Suprapubic skin (tissue), 4 donors: ENCODE results near the gene AAR2.

Experiments
- EP300 ChIP-seq: sonication (generic); formaldehyde crosslinking; IDR thresholded peaks from one replicate; pipeline ENCODE4 v1.6.1; 2017; ENCODE audit warnings: antibody characterized with exemption
- POLR2A ChIP-seq, 2 donors: fragments of 450-650 bp; IDR thresholded peaks; one replicate each; pipeline ENCODE4 v1.6.1; 2017; ENCODE audit warnings: antibody characterized with exemption in 2 of 2, mild to moderate bottlenecking in 2 of 2, moderate library complexity in 2 of 2
- POLR2AphosphoS5 ChIP-seq, 3 donors: sonication (generic); formaldehyde crosslinking; IDR thresholded peaks; one replicate each; pipeline ENCODE4 v1.6.1; 2017; ENCODE audit warnings: antibody characterized with exemption in 3 of 3
- TF ChIP-seq, protein P1 (sequence below), 2 donors: fragments of 200-600 bp in 1 of 2; fragments of 450-650 bp in 1 of 2; sonication (generic) in 1 of 2; IDR thresholded peaks; one replicate each; pipeline ENCODE4 v1.5.1; 2016 to 2019; ENCODE audit warnings: antibody characterized with exemption in 2 of 2, mild to moderate bottlenecking in 1 of 2, moderate library complexity in 1 of 2

DNA sequence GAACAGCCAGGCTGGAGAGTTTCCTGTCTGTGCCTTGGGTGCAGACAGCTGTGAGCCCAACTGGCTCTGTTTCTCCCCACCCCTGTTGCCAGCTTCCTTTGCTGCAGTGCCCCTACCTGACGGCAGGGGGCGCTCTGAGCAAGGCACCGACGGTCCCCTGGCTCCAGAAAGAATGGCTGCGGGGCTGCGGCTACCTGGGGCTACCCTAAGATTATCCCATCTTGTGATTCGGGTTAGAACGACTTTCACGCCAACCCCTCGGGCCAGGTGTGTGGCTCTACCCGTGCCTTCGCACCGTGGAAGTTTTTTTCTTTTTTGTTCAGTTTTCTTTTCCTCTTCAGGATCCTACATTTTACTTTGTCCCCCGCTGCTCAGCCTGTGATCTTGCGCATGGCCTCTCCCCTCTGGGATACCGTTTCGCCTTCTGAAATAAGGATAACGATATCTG lies 33.4 kb upstream of the AAR2 start:
- TF ChIP-seq, protein P1, sequence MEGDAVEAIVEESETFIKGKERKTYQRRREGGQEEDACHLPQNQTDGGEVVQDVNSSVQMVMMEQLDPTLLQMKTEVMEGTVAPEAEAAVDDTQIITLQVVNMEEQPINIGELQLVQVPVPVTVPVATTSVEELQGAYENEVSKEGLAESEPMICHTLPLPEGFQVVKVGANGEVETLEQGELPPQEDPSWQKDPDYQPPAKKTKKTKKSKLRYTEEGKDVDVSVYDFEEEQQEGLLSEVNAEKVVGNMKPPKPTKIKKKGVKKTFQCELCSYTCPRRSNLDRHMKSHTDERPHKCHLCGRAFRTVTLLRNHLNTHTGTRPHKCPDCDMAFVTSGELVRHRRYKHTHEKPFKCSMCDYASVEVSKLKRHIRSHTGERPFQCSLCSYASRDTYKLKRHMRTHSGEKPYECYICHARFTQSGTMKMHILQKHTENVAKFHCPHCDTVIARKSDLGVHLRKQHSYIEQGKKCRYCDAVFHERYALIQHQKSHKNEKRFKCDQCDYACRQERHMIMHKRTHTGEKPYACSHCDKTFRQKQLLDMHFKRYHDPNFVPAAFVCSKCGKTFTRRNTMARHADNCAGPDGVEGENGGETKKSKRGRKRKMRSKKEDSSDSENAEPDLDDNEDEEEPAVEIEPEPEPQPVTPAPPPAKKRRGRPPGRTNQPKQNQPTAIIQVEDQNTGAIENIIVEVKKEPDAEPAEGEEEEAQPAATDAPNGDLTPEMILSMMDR (IDR thresholded peaks at IDR 0.05): peak; percentile 97
- TF ChIP-seq EP300 (no peak), POLR2A (IDR thresholded peaks at IDR 0.05) (no peak), POLR2AphosphoS5 (IDR thresholded peaks at IDR 0.05) (no peak)
